Fibroblast of pulmonary artery (primary cell): ENCODE measurements around the gene DNAJB4.

Experiments used
- DNase-seq: peaks from one replicate; pipeline ENCODE4 v3.0.0-alpha.2; 2010; ENCODE audit warnings: low read depth
- H3K4me3 ChIP-seq: replicated peaks from 2 replicates; pipeline ENCODE4 v1.5.1; 2011; ENCODE audit warnings: low read depth, mild to moderate bottlenecking, control low read depth, low read length, moderate library complexity
- CTCF ChIP-seq: IDR thresholded peaks from 2 replicates; pipeline ENCODE4 v1.5.1; 2011; ENCODE audit warnings: mild to moderate bottlenecking, control low read depth, low read length, inconsistent platforms; ENCODE audit errors: missing control alignments

The DNAJB4 gene

DNA sequence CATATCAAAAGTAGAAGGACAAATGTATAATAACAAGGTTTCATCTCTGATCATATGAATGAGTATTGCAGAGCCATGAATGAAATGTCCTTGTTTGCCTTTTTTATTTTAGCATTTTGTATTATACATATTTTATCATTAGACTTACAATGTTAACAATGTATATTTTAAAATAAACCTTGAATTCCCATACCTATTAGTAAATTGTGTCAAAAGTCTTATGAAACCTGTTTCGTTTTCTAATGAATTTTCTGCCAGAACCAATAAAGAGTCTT is 646 bp downstream of the DNAJB4 start:
- no peak for DNase-seq
- no peak for TF ChIP-seq CTCF
- peak overlapping the region; percentile 82 for H3K4me3 ChIP-seq

DNA sequence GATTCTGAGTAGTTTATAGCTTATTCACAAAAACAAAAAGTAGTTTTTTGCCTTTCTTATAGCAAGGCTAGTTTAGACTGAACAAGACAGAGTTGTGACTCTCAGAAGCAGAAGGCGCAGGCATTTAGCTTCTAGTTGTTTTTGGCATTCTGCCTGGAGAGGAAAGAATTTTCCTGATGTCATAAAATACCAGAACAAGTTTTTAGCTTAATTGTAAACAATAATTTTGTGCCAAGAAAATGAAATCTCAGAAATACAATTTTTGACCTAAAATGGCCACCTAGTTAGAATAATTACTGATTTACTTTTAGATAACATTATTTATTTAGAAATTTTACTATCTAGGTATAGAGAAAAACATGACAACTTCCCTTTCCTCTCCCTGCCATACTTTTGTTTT is 1.0 kb downstream of the DNAJB4 start:
- no peak for TF ChIP-seq CTCF
- peak overlapping the region; percentile 82 for H3K4me3 ChIP-seq
- peak; percentile 96 for DNase-seq

DNA sequence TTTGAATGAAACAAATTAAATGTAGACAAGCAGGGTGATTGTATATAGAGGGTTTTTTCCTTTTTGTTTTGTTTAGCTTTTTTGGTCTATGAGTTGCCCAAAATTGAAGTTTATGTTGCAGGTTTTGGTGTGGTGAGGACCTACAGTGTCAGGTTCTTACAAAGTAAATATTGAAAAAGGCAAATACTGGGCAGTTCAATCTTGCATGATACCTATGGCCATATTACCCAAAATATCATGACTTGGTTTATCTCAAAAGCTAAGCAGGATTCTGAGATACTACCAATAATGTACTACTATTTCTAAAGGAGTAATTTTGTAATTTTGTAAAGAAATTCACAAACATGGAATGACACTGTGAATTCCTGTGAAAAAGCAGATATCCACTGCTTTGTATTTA is 1.8 kb downstream of the DNAJB4 start:
- TF ChIP-seq CTCF = no peak
- H3K4me3 ChIP-seq = peak overlapping the region; percentile 82
- DNase-seq = no peak

DNA sequence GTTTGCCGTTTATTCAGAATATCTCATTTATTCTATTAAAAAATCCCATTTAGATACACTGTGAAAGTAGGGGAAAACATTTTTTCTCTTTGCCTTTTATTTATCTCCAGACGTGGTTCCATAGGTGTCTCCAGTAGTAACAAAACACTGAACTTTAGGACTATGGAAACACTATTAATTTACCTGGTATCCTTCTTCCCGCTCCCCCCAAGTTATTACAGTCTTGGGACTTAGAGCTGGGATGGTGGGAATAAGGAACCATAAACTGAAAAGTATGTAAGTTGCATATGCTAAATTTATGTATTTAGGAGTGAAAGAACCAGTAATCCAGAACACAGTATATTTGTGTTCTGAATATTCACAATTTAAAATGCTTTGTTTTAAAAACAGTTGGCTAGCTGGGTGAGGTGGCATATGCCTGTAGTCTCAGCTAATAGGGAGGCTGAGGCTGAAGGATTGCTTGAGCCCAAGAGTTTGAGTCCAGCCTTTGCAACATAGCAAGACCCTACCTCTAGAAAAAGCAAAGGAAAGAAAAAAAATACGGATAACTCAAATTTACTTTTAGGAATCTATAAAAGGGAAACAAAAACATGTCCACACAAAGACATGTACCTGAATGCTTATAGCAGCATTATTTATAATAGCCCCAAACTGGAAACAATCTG is 3.1 kb downstream of the DNAJB4 start:
- no peak for TF ChIP-seq CTCF
- peak overlapping the region; percentile 82 for H3K4me3 ChIP-seq
- DNase-seq = no peak

GRCh38 chr1:78009276-78009675 is 4.5 kb downstream of the DNAJB4 start:
- TF ChIP-seq CTCF = no peak
- no peak for DNase-seq
- H3K4me3 ChIP-seq = peak overlapping the region; percentile 82

DNA sequence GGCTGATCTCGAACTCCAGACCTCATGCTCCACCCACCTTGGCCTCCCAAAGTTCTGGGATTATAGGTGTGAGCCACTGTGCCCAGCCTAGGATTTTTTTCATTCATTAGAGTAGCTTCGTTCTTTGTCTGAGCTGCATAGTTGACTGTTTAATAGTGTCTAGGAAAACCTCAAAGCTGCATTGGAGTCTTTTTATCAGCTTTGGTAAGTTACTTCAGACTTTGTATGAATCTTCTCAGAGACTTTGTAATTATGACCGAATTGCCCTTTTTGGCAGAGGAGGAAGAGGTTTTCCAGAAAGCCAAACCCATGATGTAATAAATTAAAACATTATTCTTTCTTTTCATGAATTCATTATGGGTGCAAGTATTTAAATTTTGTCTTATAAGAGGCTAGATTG is 5.1 kb downstream of the DNAJB4 start:
- no peak for DNase-seq
- no peak for TF ChIP-seq CTCF
- H3K4me3 ChIP-seq = peak overlapping the region; percentile 82

GRCh38 chr1:78011050-78011449 is 6.3 kb downstream of the DNAJB4 start:
- no peak for DNase-seq
- TF ChIP-seq CTCF = no peak
- peak overlapping the region; percentile 82 for H3K4me3 ChIP-seq
